ENCODE results near the gene RPS26. TPM values are rescaled to one million over a fixed set of nuclear protein-coding genes. Genes with fewer than 3 reads are reported as not detected.
"Not testable (repeated sequence)": the region's sequence is repeated elsewhere in the genome, so short reads cannot be mapped to it uniquely, and the experiment has no call there.

The RPS26 gene
- total RNA-seq, 1 experiment from 2014 or later, result 60.4 TPM

GRCh38 chr12:55996201-55996714, 45.5 kb upstream of the RPS26 start:
- H3K27me3 ChIP-seq (replicated peaks; ENCODE audit: control insufficient read depth, insufficient read depth, low read length), result no peaks in the 10 kb centered on the region

GRCh38 chr12:55996715-55997534, 44.8 kb upstream of the RPS26 start, which contains the start of gene SUOX:
Gene SUOX, plus strand, starts transcription at chr12:55997276. Its CDS starts 4,946 bp downstream, at chr12:56002222.
- no TSS peak for BruUV-seq (replicated peaks)
- Mint-ChIP-seq H3K36me3 (ENCODE audit: insufficient read depth, unreplicated experiment) (peaks cover 74% of the 10 kb centered on the region), H3K27ac (ENCODE audit: unreplicated experiment) (peak within 1 kb of the TSS; percentile 87), H3K9me3 (ENCODE audit: unreplicated experiment) (no peaks in the 10 kb centered on the region), H3K4me1 (ENCODE audit: low read depth, unreplicated experiment) (peaks cover 15% of the 10 kb centered on the region), H3K27me3 (ENCODE audit: insufficient read depth, unreplicated experiment) (no peaks in the 10 kb centered on the region), H3K4me3 (ENCODE audit: unreplicated experiment) (peak within 1 kb of the TSS; percentile 98)
- intact Hi-C loops (cut with micrococcal nuclease; ENCODE audit: unreplicated experiment), result loop anchor here (1.0 to 2.0 kb wide), 5 partner anchors 10 to 258 kb away; partner anchors contain the start of gene RPS26
- ChIA-PET POLR2A (interaction anchor here (0.5 to 2.7 kb wide), 12 partner anchors 10 to 1609 kb away, joined by 3 to 23 read pairs (median 8); partner anchors contain the start of genes DNAJC14, ORMDL2, PA2G4 and RAB5B), CTCF (interaction anchor here (0.6 to 4.5 kb wide), 16 partner anchors 10 to 179 kb away, joined by 3 to 97 read pairs (median 6); partner anchors contain the start of genes ESYT1, ORMDL2, RAB5B and SARNP)
- no peaks in the 10 kb centered on the region for H3K9me3 ChIP-seq
- no peaks in the 10 kb centered on the region; the same call in none of the 2 replicates for H3K36me3 ChIP-seq (ENCODE audit: control insufficient read depth, insufficient read depth, low read length)
- TF ChIP-seq, protein P1, sequence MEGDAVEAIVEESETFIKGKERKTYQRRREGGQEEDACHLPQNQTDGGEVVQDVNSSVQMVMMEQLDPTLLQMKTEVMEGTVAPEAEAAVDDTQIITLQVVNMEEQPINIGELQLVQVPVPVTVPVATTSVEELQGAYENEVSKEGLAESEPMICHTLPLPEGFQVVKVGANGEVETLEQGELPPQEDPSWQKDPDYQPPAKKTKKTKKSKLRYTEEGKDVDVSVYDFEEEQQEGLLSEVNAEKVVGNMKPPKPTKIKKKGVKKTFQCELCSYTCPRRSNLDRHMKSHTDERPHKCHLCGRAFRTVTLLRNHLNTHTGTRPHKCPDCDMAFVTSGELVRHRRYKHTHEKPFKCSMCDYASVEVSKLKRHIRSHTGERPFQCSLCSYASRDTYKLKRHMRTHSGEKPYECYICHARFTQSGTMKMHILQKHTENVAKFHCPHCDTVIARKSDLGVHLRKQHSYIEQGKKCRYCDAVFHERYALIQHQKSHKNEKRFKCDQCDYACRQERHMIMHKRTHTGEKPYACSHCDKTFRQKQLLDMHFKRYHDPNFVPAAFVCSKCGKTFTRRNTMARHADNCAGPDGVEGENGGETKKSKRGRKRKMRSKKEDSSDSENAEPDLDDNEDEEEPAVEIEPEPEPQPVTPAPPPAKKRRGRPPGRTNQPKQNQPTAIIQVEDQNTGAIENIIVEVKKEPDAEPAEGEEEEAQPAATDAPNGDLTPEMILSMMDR (IDR thresholded peaks at IDR 0.05; ENCODE audit: insufficient read depth in 1 of 2, low read depth in 1 of 2, low read length in 1 of 2, severe bottlenecking in 1 of 2, unreplicated experiment in 1 of 2), result no peak
- H3K4me1 ChIP-seq, result peaks cover 9% of the 10 kb centered on the region
- peak; percentile 97 to 98 for DNase-seq
- H3K4me3 ChIP-seq (ENCODE audit: low read depth, low read length), result peak within 1 kb of the TSS; percentile 58
- no peaks in the 10 kb centered on the region for H3K27me3 ChIP-seq (replicated peaks; ENCODE audit: control insufficient read depth, insufficient read depth, low read length)

More at GRCh38 chr12:55996201-55996714, 45.5 kb upstream of the RPS26 start:
- intact Hi-C loops (cut with micrococcal nuclease; ENCODE audit: unreplicated experiment), result loop anchor here (1.0 to 2.0 kb wide), 4 partner anchors 23 to 257 kb away; partner anchors contain the start of gene RPS26
- TF ChIP-seq, protein P1 (IDR thresholded peaks at IDR 0.05; ENCODE audit: insufficient read depth in 1 of 2, low read depth in 1 of 2, low read length in 1 of 2, severe bottlenecking in 1 of 2, unreplicated experiment in 1 of 2), result peak; percentile 75 to 76
- Histone ChIP-seq H3K36me3 (ENCODE audit: control insufficient read depth, insufficient read depth, low read length) (no peaks in the 10 kb centered on the region; the same call in none of the 2 replicates), H3K4me1 (peaks cover 3% of the 10 kb centered on the region), H3K9me3 (no peaks in the 10 kb centered on the region), H3K4me3 (ENCODE audit: low read depth, low read length) (peak overlapping the region; percentile 58)
- TSS peak; percentile 42 for BruUV-seq (replicated peaks)
- CTCF ChIA-PET, result interaction anchor here (0.5 to 4.5 kb wide), 15 partner anchors 8 to 258 kb away, joined by 3 to 97 read pairs (median 6); partner anchors contain the start of genes PA2G4 and RAB5B
- DNase-seq, result peak; percentile 47 to 66
- Mint-ChIP-seq H3K27ac (ENCODE audit: unreplicated experiment) (peak overlapping the region; percentile 87), H3K4me1 (ENCODE audit: low read depth, unreplicated experiment) (peaks cover 9% of the 10 kb centered on the region), H3K9me3 (ENCODE audit: unreplicated experiment) (no peaks in the 10 kb centered on the region), H3K4me3 (ENCODE audit: unreplicated experiment) (peak overlapping the region; percentile 98), H3K27me3 (ENCODE audit: insufficient read depth, unreplicated experiment) (no peaks in the 10 kb centered on the region), H3K36me3 (ENCODE audit: insufficient read depth, unreplicated experiment) (peaks cover 74% of the 10 kb centered on the region)
- POLR2A ChIA-PET, result interaction anchor here (0.5 to 2.7 kb wide), 9 partner anchors 11 to 1608 kb away, joined by 3 to 23 read pairs (median 8); partner anchors contain the start of genes PA2G4 and RAB5B

DNA sequence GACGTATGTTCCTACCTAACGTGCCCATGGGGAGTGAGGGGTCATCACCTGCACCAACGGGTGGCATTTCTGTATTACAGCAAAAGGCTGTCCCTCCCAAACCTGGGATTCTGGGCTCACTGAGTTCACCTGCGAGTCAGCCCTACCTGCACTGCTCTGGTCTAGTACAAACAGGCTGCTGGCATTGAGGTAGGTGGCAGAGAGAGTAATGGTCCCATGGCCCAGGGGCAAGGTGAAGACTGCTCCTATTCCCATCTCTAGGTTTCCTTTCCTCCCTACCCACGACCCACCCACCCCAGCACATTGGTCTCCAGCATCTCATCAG, 44.2 kb upstream of the RPS26 start:
- DNase-seq, result no peak
- Mint-ChIP-seq H3K4me1 (ENCODE audit: low read depth, unreplicated experiment) (peaks cover 20% of the 10 kb centered on the region), H3K27me3 (ENCODE audit: insufficient read depth, unreplicated experiment) (no peaks in the 10 kb centered on the region), H3K9me3 (ENCODE audit: unreplicated experiment) (no peaks in the 10 kb centered on the region), H3K27ac (ENCODE audit: unreplicated experiment) (peak overlapping the region; percentile 87), H3K4me3 (ENCODE audit: unreplicated experiment) (peak overlapping the region; percentile 98), H3K36me3 (ENCODE audit: insufficient read depth, unreplicated experiment) (peaks cover 69% of the 10 kb centered on the region)
- intact Hi-C loops (cut with micrococcal nuclease; ENCODE audit: unreplicated experiment), result loop anchor here (1.0 to 2.0 kb wide), 2 partner anchors 10 to 259 kb away; no protein-coding TSS in a partner anchor
- BruUV-seq (replicated peaks), result TSS peak; percentile 19
- ChIA-PET CTCF (interaction anchor here (0.7 to 4.5 kb wide), 11 partner anchors 9 to 180 kb away, joined by 3 to 97 read pairs (median 5); partner anchors contain the start of genes ESYT1, ORMDL2, RAB5B and SARNP), POLR2A (interaction anchor here (0.5 to 2.7 kb wide), 11 partner anchors 10 to 180 kb away, joined by 3 to 23 read pairs (median 8); partner anchors contain the start of genes DNAJC14, ORMDL2, PA2G4 and RAB5B)
- Histone ChIP-seq H3K27me3 (replicated peaks; ENCODE audit: control insufficient read depth, insufficient read depth, low read length) (no peaks in the 10 kb centered on the region), H3K4me1 (peaks cover 15% of the 10 kb centered on the region), H3K4me3 (ENCODE audit: low read depth, low read length) (peak overlapping the region; percentile 58), H3K9me3 (no peaks in the 10 kb centered on the region), H3K36me3 (ENCODE audit: control insufficient read depth, insufficient read depth, low read length) (peaks cover 1% of the 10 kb centered on the region; the same call in 1 of the 2 replicates)
- TF ChIP-seq, protein P1 (IDR thresholded peaks at IDR 0.05; ENCODE audit: insufficient read depth in 1 of 2, low read depth in 1 of 2, low read length in 1 of 2, severe bottlenecking in 1 of 2, unreplicated experiment in 1 of 2), result no peak

GRCh38 chr12:55999522-55999921, 42.2 kb upstream of the RPS26 start:
- POLR2A ChIA-PET, result interaction anchor here (0.6 kb wide), 1 partner anchor 73 kb away, joined by 4 read pairs; no protein-coding TSS in a partner anchor
- H3K36me3 Mint-ChIP-seq (ENCODE audit: insufficient read depth, unreplicated experiment), result peaks cover 71% of the 10 kb centered on the region
- intact Hi-C loops (cut with micrococcal nuclease; ENCODE audit: unreplicated experiment); DNase-seq; H3K9me3 Mint-ChIP-seq (ENCODE audit: unreplicated experiment); BruUV-seq (replicated peaks); H3K27me3 ChIP-seq (replicated peaks; ENCODE audit: control insufficient read depth, insufficient read depth, low read length); H3K36me3 ChIP-seq (ENCODE audit: control insufficient read depth, insufficient read depth, low read length); H3K9me3 ChIP-seq; H3K27me3 Mint-ChIP-seq (ENCODE audit: insufficient read depth, unreplicated experiment); H3K4me3 ChIP-seq (ENCODE audit: low read depth, low read length); H3K27ac Mint-ChIP-seq (ENCODE audit: unreplicated experiment): not testable (repeated sequence)
- peak overlapping the region; percentile 24 for H3K4me3 Mint-ChIP-seq (ENCODE audit: unreplicated experiment)
- CTCF ChIA-PET, result interaction anchor here (0.8 kb wide), 1 partner anchor 68 kb away, joined by 3 read pairs; no protein-coding TSS in a partner anchor
- peaks cover 16% of the 10 kb centered on the region for H3K4me1 ChIP-seq
- H3K4me1 Mint-ChIP-seq (ENCODE audit: low read depth, unreplicated experiment), result peaks cover 20% of the 10 kb centered on the region

All from Caco-2 (cell line).